Mesenteric fat pad (tissue), 1 donor: ENCODE measurements around the gene FRZB. TPM values are rescaled to one million over a fixed set of nuclear protein-coding genes. Genes with fewer than 3 reads are reported as not detected.

Experiments
- DNase-seq: peaks from one replicate; pipeline ENCODE4 v3.0.0-alpha.2; 2020; ENCODE audit warnings: low spot score
- total RNA-seq: library from RNA; stranded (reverse); fragmentation: NEBNext Ultra II Directional; extraction: Animal tissue kit (Norgen Biotek cat#: 25700); gene quantifications from one replicate; pipeline ENCODE4 v1.2.1, GENCODE V29; 2021
- donor health status: DM: yes; HTN: yes; CAD: no.

Gene FRZB
- total RNA-seq, 1 donor from 2014 or later = 5.5 TPM

DNA sequence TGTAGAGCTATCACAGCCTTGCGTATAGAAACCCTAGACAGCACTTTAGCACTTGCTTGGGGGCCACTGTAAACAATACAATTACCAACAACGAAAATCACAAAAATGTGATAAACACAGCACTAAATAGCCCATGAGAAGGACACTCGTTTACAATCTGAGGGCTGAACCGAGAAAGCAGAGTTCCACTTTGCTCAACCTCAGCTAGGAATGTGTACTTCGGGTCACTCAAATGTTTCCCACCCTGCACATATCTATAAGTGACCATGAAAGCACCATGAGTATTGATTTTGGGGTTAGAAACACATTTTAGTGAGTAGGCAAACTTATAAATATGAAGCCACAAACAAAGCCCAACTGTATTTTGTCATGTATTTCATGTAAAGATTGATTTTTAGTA is 62.3 kb downstream of the FRZB start:
- no peak for DNase-seq

DNA sequence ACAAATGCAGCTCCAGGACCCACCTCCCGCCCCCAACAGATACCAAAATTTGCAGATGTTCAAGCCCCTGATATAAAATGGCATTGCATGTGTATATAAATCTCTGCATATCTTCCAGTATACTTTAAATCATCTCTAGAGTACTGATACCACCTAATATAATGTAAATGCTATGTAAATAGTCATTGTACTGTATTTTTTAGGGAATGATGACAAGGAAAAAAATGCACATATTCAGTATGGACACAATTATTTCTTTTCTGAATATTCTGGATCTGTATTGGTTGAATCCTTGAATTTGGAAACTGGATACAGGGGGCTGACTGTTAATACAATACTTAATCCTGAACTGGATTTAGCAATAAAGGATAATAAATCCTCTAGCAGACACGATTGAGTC is 67.7 kb downstream of the FRZB start:
- DNase-seq = no peak

DNA sequence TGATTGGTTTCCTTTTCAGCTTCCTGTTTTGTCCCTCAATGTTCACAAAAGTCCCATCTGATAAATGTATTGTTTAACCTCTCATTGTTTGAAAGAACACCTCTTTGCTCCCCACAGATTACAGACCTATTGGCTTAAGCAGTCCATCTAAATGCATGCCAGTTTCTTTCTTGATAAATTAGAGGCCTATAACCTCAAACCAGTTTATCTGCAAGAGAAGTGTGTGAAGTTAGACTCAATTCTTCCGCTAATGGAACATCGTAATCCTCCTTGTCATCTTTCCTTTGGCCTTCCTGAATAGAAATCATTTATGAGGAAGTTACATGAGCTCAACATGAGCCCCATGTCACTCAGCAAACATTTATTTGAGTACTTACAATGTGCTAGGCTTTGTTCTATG is 74.0 kb downstream of the FRZB start:
- DNase-seq = no peak

DNA sequence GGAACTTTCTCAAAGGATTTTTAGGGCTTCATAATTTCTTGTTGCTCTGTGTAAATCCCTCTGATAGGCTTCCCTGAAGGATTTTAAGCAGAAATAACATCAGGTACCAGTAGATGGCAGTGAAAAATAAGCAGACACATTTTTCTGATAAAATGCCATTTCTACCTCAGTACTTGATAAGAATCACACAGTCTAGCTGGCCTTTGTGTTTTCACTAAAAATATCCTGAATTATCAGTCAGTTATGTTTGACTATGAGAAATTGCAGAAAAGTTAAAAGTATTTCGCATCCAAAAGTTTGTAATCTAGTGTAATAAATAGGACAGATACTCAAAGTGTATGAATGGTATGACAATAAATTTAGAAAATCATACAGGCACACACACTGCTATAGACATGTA is 81.7 kb downstream of the FRZB start:
- DNase-seq = no peak

DNA sequence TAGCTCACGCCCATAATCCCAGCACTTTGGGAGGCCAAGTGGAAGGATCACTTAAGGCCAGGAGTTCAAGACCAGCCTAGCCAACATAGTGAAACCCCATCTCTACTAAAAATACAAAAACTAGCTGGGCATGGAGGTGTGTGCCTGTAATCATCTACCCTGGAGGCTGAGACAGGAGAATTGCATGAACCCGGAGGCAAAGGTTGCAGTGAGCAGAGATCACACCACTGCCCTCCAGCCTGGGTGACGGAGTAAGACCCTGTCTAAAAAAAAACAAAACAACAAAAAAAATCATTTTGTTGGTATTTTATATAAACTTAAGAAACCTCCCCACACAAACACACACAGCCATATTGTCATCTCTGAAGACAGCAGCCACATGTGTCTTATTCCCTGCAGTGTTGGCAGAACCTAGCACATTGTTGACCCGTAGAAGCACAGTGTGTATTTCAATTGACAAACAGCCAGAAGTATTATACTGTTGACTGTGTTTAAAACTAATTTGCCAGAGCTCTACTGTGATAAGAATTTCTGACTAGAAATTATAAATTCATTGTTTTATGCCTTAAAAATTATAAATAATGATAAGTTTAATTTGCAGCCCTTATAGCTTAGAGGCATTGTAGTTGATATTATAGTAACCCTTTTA is 82.3 kb downstream of the FRZB start:
- no peak for DNase-seq

Other genes starting within 250 kb of the FRZB start
- 76.0 TPM for gene DNAJC10, start 150.4 kb downstream of the FRZB start, total RNA-seq
- 127 TPM for gene NCKAP1, start 171.8 kb upstream of the FRZB start, total RNA-seq
- gene DUSP19, start 212.1 kb upstream of the FRZB start, total RNA-seq = 0.67 TPM